CD4-positive, alpha-beta T cell (primary cell): ENCODE results near the gene LLPH. TPM values are rescaled to one million over a fixed set of nuclear protein-coding genes. Genes with fewer than 3 reads are reported as not detected.

Experiments used
- ATAC-seq: fragments of 200-7000 bp; cut with Tn5 transposase; one replicate; pipeline ENCODE4 v1.10.0; 2022; ENCODE audit warnings: mild to moderate bottlenecking; ENCODE audit not compliant: poor library complexity
- CTCF ChIA-PET: fragments of 350-600 bp; sonication (Branson Sonifier 250); formaldehyde crosslinking; loops from one replicate; lab custom pipeline; 2021; ENCODE audit warnings: antibody characterized with exemption, inconsistent platforms; lab: Charles Lee
- POLR2A ChIA-PET: fragments of 350-600 bp; sonication (Branson Sonifier 250); formaldehyde crosslinking; loops from one replicate; lab custom pipeline; 2021; ENCODE audit warnings: antibody characterized with exemption, inconsistent platforms; lab: Charles Lee
- DNase-seq, 14 experiments: peaks; one replicate each; pipeline ENCODE4 v3.0.0-alpha.2; 2013 to 2020; ENCODE audit warnings: mixed read lengths in 2 of 14
- H3K27ac ChIP-seq, 2 donors: one replicate each; pipeline versions ENCODE4 v1.5.1 to v1.7.0; 2013; ENCODE audit warnings: low read length in 2 of 2, low read depth in 1 of 2, mild to moderate bottlenecking in 1 of 2
- H3K27me3 ChIP-seq, 2 experiments: 1 replicate in 1 of 2; 2 replicates in 1 of 2; pipeline versions ENCODE4 v1.6.1 to v1.7.0; 2013; ENCODE audit warnings: low read length in 2 of 2, control low read depth in 1 of 2, mild to moderate bottlenecking in 1 of 2, moderate library complexity in 1 of 2; ENCODE audit not compliant: insufficient read depth in 2 of 2, control insufficient read depth in 1 of 2
- H3K36me3 ChIP-seq: one replicate; pipeline ENCODE4 v1.6.1; 2013; ENCODE audit warnings: low read length, control low read depth; ENCODE audit not compliant: insufficient read depth
- H3K4me1 ChIP-seq: one replicate; pipeline ENCODE4 v1.6.1; 2013; ENCODE audit warnings: low read length, control low read depth; ENCODE audit not compliant: insufficient read depth
- H3K4me3 ChIP-seq: one replicate; pipeline ENCODE4 v1.5.1; 2013; ENCODE audit warnings: mild to moderate bottlenecking, low read length, moderate library complexity
- H3K9me3 ChIP-seq, 2 experiments: 1 replicate in 1 of 2; 2 replicates in 1 of 2; pipeline versions ENCODE4 v1.6.1 to v1.7.0; 2013; ENCODE audit warnings: low read length in 2 of 2, mild to moderate bottlenecking in 2 of 2, control low read depth in 1 of 2, moderate library complexity in 1 of 2; ENCODE audit not compliant: control insufficient read depth in 1 of 2, insufficient read depth in 1 of 2
- H3K27ac Mint-ChIP-seq: one replicate; pipeline ENCODE4 v1.8.0; 2020; ENCODE audit warnings: mixed read lengths
- H3K27me3 Mint-ChIP-seq: one replicate; pipeline ENCODE4 v1.8.0; 2021; ENCODE audit warnings: mixed read lengths
- H3K36me3 Mint-ChIP-seq: one replicate; pipeline ENCODE4 v1.8.0; 2021; ENCODE audit warnings: low read depth, mixed read lengths
- H3K4me1 Mint-ChIP-seq: one replicate; pipeline ENCODE4 v1.8.0; 2021; ENCODE audit warnings: low read depth, mixed read lengths
- H3K4me3 Mint-ChIP-seq: one replicate; pipeline ENCODE4 v1.8.0; 2020; ENCODE audit warnings: mild to moderate bottlenecking, mixed read lengths
- H3K9me3 Mint-ChIP-seq: one replicate; pipeline ENCODE4 v1.8.0; 2020; ENCODE audit warnings: mixed read lengths
- intact Hi-C, 2 experiments: fragments of 100-400 bp; cut with DNase I in 1 of 2; cut with micrococcal nuclease in 1 of 2; formaldehyde crosslinking; loops; one replicate each; pipeline versions ENCODE4 v1.15.1 to v1.9.0; 2023 to 2025; cut with DNase I, micrococcal nuclease
- total RNA-seq, 174 experiments: library from RNA in 2 of 174; stranded (reverse) in 2 of 174; gene quantifications; one replicate each; pipeline ENCODE4 v1.2.3 and lab custom pipeline; 2021 to 2026
- TF ChIP-seq, protein P1 (sequence below): fragments of 200-600 bp; IDR thresholded peaks from one replicate; pipeline ENCODE4 v1.8.0; 2022; ENCODE audit warnings: antibody characterized with exemption, mild to moderate bottlenecking

LLPH gene
- total RNA-seq, 2 experiments from 2014 or later: 27.3 to 31.0 TPM

DNA sequence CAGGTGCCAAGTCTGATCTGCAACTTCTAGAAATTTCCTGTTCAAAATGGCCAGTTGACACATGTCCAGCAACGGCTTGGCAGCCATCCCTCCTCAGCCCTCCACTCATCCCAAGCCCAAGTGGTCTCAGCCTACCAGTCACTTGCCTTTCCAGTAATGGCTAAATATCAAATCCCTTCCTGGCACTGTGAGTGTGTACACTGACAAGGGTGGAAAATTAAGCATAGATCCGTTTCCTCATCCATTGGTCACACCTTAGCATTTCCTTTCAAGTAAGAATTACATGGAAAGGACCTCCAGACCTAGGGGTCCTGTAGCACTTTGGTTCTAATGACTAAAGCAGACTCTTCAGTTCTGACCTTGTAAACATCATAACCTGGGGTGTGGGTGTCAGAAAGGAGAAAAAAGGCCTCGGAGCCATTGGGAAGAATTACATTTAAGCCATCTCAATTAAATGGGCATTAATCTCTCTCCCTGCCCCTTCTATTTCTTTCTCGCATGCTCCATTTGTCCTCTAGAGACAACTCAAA lies 15.4 kb downstream of the LLPH start:
- H3K9me3 Mint-ChIP-seq: no peaks in the 10 kb centered on the region
- no peak overlapping the region for H3K4me3 Mint-ChIP-seq
- Histone ChIP-seq H3K36me3 (no peaks in the 10 kb centered on the region), H3K4me3 (no peak overlapping the region), H3K4me1 (no peaks in the 10 kb centered on the region), H3K27ac (no peak overlapping the region), H3K27me3 (no peaks in the 10 kb centered on the region), H3K9me3 (no peaks in the 10 kb centered on the region)
- ATAC-seq (no peak), DNase-seq (no peak)
- ChIA-PET POLR2A (no interaction called here), CTCF (interaction anchor here (1.2 kb wide), 1 partner anchor 9 kb away, joined by 3 read pairs; no protein-coding TSS in a partner anchor)
- TF ChIP-seq, protein P1, sequence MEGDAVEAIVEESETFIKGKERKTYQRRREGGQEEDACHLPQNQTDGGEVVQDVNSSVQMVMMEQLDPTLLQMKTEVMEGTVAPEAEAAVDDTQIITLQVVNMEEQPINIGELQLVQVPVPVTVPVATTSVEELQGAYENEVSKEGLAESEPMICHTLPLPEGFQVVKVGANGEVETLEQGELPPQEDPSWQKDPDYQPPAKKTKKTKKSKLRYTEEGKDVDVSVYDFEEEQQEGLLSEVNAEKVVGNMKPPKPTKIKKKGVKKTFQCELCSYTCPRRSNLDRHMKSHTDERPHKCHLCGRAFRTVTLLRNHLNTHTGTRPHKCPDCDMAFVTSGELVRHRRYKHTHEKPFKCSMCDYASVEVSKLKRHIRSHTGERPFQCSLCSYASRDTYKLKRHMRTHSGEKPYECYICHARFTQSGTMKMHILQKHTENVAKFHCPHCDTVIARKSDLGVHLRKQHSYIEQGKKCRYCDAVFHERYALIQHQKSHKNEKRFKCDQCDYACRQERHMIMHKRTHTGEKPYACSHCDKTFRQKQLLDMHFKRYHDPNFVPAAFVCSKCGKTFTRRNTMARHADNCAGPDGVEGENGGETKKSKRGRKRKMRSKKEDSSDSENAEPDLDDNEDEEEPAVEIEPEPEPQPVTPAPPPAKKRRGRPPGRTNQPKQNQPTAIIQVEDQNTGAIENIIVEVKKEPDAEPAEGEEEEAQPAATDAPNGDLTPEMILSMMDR: no peak
- intact Hi-C loops: no loop called here
- H3K4me1 Mint-ChIP-seq: peaks cover 1% of the 10 kb centered on the region
- no peaks in the 10 kb centered on the region for H3K27me3 Mint-ChIP-seq
- no peak overlapping the region for H3K27ac Mint-ChIP-seq
- peaks cover 14% of the 10 kb centered on the region for H3K36me3 Mint-ChIP-seq

DNA sequence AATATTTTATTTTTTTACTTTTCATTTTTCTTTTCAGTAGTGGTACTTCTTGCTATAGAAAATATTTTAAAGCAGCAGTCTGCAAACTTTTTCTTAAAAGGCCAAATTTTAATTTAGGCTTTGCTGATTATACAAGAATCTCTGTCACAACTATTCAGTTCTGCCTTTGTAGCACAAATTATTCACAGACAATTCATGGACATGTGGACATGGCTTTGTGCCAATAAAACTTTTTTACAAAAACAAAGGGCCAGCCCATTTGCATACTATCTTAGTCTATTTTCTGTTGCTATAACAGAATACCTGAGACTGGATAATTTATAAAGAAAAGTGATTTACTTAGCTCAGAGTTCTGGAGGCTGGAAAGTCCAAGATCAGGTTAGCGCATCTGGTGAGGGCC lies 17.1 kb downstream of the LLPH start:
- Histone ChIP-seq H3K4me3 (no peak overlapping the region), H3K27ac (no peak overlapping the region), H3K9me3 (no peaks in the 10 kb centered on the region), H3K4me1 (no peaks in the 10 kb centered on the region), H3K36me3 (no peaks in the 10 kb centered on the region), H3K27me3 (no peaks in the 10 kb centered on the region)
- ATAC-seq: no peak
- Mint-ChIP-seq H3K9me3 (no peaks in the 10 kb centered on the region), H3K27me3 (no peaks in the 10 kb centered on the region), H3K36me3 (peaks cover 2% of the 10 kb centered on the region), H3K4me1 (no peaks in the 10 kb centered on the region), H3K4me3 (no peak overlapping the region), H3K27ac (no peak overlapping the region)
- ChIA-PET CTCF (no interaction called here), POLR2A (interaction anchor here (0.8 kb wide), 1 partner anchor 56 kb away, joined by 4 read pairs; the partner anchor contains the start of gene TMBIM4)
- intact Hi-C loops: no loop called here
- no peak for DNase-seq
- TF ChIP-seq, protein P1: no peak

DNA sequence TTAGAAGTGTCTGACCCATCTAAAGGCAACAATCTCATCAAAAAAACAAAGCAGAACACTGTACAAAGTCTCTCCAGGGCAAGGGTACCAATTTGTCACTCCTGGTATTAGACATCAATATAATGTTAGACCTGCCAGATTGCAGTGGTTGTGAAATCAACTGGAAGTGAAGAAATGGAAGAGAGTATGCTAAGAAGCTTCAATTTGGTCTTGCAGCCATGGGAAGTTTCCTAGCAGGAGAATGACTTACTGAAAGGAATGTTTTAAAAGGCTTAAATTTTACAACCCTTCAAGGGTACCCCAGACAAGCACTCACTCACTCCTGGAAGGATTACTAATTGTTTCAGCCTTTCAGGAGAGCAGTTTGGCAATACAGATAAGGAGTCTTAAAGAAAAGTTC lies 18.9 kb downstream of the LLPH start:
- peaks cover 5% of the 10 kb centered on the region for H3K4me1 Mint-ChIP-seq
- no peak overlapping the region for H3K4me3 Mint-ChIP-seq

More for the DNA sequence above, 18.9 kb downstream of the LLPH start:
- no peaks in the 10 kb centered on the region for H3K9me3 Mint-ChIP-seq
- no peaks in the 10 kb centered on the region for H3K27me3 ChIP-seq
- no peaks in the 10 kb centered on the region for H3K9me3 ChIP-seq
- TF ChIP-seq, protein P1: no peak
- no peak for ATAC-seq
- CTCF ChIA-PET: no interaction called here
- no peak overlapping the region for H3K27ac Mint-ChIP-seq
- no peaks in the 10 kb centered on the region for H3K36me3 ChIP-seq
- DNase-seq: no peak
- intact Hi-C loops: no loop called here
- H3K4me1 ChIP-seq: peaks cover 4% of the 10 kb centered on the region
- H3K27ac ChIP-seq: no peak overlapping the region
- POLR2A ChIA-PET: no interaction called here
- peaks cover 8% of the 10 kb centered on the region for H3K27me3 Mint-ChIP-seq
- H3K4me3 ChIP-seq: no peak overlapping the region
- H3K36me3 Mint-ChIP-seq: no peaks in the 10 kb centered on the region
